HEK293T (cell line): ENCODE data around the gene RIPPLY1.

Source experiments
- BHLHE40 ChIP-seq: fragments of 450-650 bp; IDR thresholded peaks from 2 replicates; pipeline ENCODE4 v1.6.1; 2016; ENCODE audit warnings: mild to moderate bottlenecking, moderate library complexity, borderline replicate concordance
- ELF4 ChIP-seq: fragments of 450-650 bp; IDR thresholded peaks from 2 replicates; pipeline ENCODE4 v1.6.1; 2017; ENCODE audit warnings: antibody characterized with exemption
- FOXA1 ChIP-seq: fragments of 450-650 bp; IDR thresholded peaks from 2 replicates; pipeline ENCODE4 v1.6.1; 2016; ENCODE audit warnings: mild to moderate bottlenecking
- FOXK2 ChIP-seq: fragments of 450-650 bp; IDR thresholded peaks from 2 replicates; pipeline ENCODE4 v1.6.1; 2016; ENCODE audit warnings: mild to moderate bottlenecking
- FOXM1 ChIP-seq: fragments of 450-650 bp; IDR thresholded peaks from 2 replicates; pipeline ENCODE4 v1.6.1; 2017; ENCODE audit warnings: mild to moderate bottlenecking, borderline replicate concordance
- L3MBTL2 ChIP-seq: fragments of 450-650 bp; conservative IDR thresholded peaks from 2 replicates; pipeline ENCODE4 v1.6.1; 2016; ENCODE audit warnings: mild to moderate bottlenecking
- LEF1 ChIP-seq: fragments of 450-650 bp; IDR thresholded peaks from 2 replicates; pipeline ENCODE4 v1.6.1; 2017; ENCODE audit warnings: mild to moderate bottlenecking, borderline replicate concordance
- SP1 ChIP-seq: fragments of 450-650 bp; IDR thresholded peaks from 2 replicates; pipeline ENCODE4 v1.6.1; 2017
- SUZ12 ChIP-seq: fragments of 450-650 bp; IDR thresholded peaks from 2 replicates; pipeline ENCODE4 v1.6.1; 2016; ENCODE audit warnings: mild to moderate bottlenecking
- ZNF384 ChIP-seq: fragments of 450-650 bp; IDR thresholded peaks from 2 replicates; pipeline ENCODE4 v1.6.1; 2016

DNA sequence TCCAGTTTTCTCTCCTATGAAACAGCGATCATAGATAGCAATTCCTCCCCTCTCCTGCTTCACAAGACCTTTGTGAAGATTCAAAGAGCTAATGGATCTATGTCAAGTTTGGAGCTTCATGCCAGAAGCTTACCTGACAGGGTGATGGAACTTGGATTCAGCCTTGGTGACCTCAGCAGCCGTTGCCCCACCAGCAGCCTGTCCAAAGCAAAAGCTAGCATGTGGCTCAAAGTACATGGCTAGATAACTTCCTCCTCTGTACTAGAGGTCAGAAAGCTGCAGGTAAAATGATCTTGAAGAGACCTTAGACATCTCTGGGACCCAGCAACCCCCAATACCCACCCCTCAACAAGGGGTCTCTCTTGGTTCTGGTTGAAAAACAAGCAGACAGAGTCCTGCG, 1.8 kb downstream of the RIPPLY1 start:
- TF ChIP-seq SUZ12 (no peak), LEF1 (no peak), FOXM1 (no peak), FOXK2 (no peak), L3MBTL2 (no peak), ZNF384 (no peak), ELF4 (no peak), SP1 (no peak), BHLHE40 (no peak), FOXA1 (no peak)
